Measurements from ENCODE around the gene LRP1B. TPM values are rescaled to one million over a fixed set of nuclear protein-coding genes. Genes with fewer than 3 reads are reported as not detected.

LRP1B gene
- total RNA-seq, 4 donors from 2014 or later = 1.2 to 3.3 (median 2.6) TPM

- H3K4me3 ChIP-seq = no peak overlapping the region
- DNase-seq (ENCODE audit: low spot score in 2 of 2) = no peak
- no peaks in the 10 kb centered on the region for H3K9me3 ChIP-seq
- no peak overlapping the region for H3K27ac ChIP-seq
- TF ChIP-seq EP300 (IDR thresholded peaks at IDR 0.05) (no peak), CTCF (IDR thresholded peaks at IDR 0.05) (no peak), POLR2A (IDR thresholded peaks at IDR 0.05) (no peak)
- H3K27me3 ChIP-seq = no peaks in the 10 kb centered on the region
- peaks cover 0 to under 1% (median 0%) of the 10 kb centered on the region in 4 donors for H3K4me1 ChIP-seq
- H3K36me3 ChIP-seq = no peaks in the 10 kb centered on the region
- 54 to 67% methylated on average over 5 of the region's 5 CpGs for WGBS, 2 donors
These were observed 601.8 kb downstream of the LRP1B start for GRCh38 chr2:141528990-141529389.

DNA sequence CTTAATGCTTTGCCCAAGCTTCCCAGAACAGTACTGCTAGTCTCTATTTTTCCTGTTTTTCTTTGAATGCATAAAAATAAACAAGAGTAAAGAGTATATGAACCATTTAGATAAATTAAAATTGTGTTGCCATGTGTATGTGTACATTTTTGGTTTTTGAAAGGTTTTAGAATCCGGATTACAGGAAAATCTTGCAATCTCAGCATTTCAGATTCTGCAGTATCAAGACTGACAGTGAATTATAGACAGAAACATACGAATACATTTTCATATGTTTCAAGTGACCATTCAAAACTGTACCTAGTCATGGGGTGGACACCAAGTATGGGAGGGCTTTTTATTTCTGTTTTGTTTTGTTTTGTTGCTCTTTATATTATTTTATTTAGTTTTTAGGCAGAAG lies 604.1 kb downstream of the LRP1B start:
- no peak overlapping the region for H3K4me3 ChIP-seq
- TF ChIP-seq EP300 (IDR thresholded peaks at IDR 0.05) (no peak), POLR2A (IDR thresholded peaks at IDR 0.05) (no peak), CTCF (IDR thresholded peaks at IDR 0.05) (no peak)
- no peaks in the 10 kb centered on the region for H3K4me1 ChIP-seq
- H3K36me3 ChIP-seq = no peaks in the 10 kb centered on the region
- DNase-seq (ENCODE audit: low spot score in 2 of 2) = no peak
- H3K27ac ChIP-seq = no peak overlapping the region
- no peaks in the 10 kb centered on the region for H3K9me3 ChIP-seq
- H3K27me3 ChIP-seq = no peaks in the 10 kb centered on the region
- 54 to 57% methylated on average over 2 of the region's 2 CpGs for WGBS, 2 donors

DNA sequence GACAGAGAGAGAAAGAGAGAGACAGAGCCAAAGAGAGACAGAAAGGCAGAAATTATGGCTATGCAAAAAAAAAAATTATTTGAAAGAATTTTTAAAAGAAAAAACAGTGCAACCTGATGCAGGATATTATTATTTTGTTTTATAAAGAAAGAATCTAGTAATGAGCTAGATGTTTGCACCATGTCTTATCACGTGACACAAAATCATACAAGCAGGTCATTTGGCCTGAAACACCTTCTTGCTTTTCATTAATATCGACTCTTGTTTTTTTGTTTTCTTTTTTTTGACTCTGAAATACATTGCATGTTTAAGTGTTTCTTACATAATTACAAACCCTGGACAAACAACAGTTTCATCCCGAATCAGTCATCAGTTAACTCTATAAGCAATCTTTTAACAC lies 606.0 kb downstream of the LRP1B start:
- WGBS, 2 donors = 61 to 65% methylated on average over 3 of the region's 3 CpGs
- Histone ChIP-seq H3K27me3 (no peaks in the 10 kb centered on the region), H3K27ac (no peak overlapping the region), H3K4me1 (no peaks in the 10 kb centered on the region), H3K9me3 (no peaks in the 10 kb centered on the region), H3K4me3 (no peak overlapping the region), H3K36me3 (no peaks in the 10 kb centered on the region)
- no peak for DNase-seq (ENCODE audit: low spot score in 2 of 2)
- no peak for TF ChIP-seq POLR2A (IDR thresholded peaks at IDR 0.05)
- TF ChIP-seq CTCF (IDR thresholded peaks at IDR 0.05) = no peak
- no peak for TF ChIP-seq EP300 (IDR thresholded peaks at IDR 0.05)

- TF ChIP-seq POLR2A (IDR thresholded peaks at IDR 0.05) (no peak), CTCF (IDR thresholded peaks at IDR 0.05) (no peak), EP300 (IDR thresholded peaks at IDR 0.05) (no peak)
- Histone ChIP-seq H3K36me3 (no peaks in the 10 kb centered on the region), H3K9me3 (no peaks in the 10 kb centered on the region), H3K27ac (no peak overlapping the region), H3K27me3 (no peaks in the 10 kb centered on the region), H3K4me3 (no peak overlapping the region), H3K4me1 (no peaks in the 10 kb centered on the region)
- no peak for DNase-seq (ENCODE audit: low spot score in 2 of 2)
These were observed 607.6 kb downstream of the LRP1B start for GRCh38 chr2:141523199-141523598.

- no peaks in the 10 kb centered on the region for H3K9me3 ChIP-seq
- WGBS, 2 donors = 55 to 68% methylated on average over 1 of the region's 1 CpG
- H3K36me3 ChIP-seq = no peaks in the 10 kb centered on the region
- no peak for TF ChIP-seq POLR2A (IDR thresholded peaks at IDR 0.05)
- TF ChIP-seq EP300 (IDR thresholded peaks at IDR 0.05) = no peak
- no peak for TF ChIP-seq CTCF (IDR thresholded peaks at IDR 0.05)
- H3K4me3 ChIP-seq = no peak overlapping the region
- H3K27ac ChIP-seq = no peak overlapping the region
- no peaks in the 10 kb centered on the region for H3K4me1 ChIP-seq
- H3K27me3 ChIP-seq = no peaks in the 10 kb centered on the region
- DNase-seq (ENCODE audit: low spot score in 2 of 2) = no peak
These were observed 608.1 kb downstream of the LRP1B start for GRCh38 chr2:141522702-141523101.

All from tibial nerve (tissue), 4 donors.